Measurements from ENCODE around the gene RPS15A.
"Not testable (repeated sequence)": the region's sequence is repeated elsewhere in the genome, so short reads cannot be mapped to it uniquely, and the experiment has no call there.

Gene RPS15A

GRCh38 chr16:18784917-18785623 is 5.1 kb downstream of the RPS15A start:
- DNase-seq (ENCODE audit: low read depth): no peak
- TF ChIP-seq, protein P1, sequence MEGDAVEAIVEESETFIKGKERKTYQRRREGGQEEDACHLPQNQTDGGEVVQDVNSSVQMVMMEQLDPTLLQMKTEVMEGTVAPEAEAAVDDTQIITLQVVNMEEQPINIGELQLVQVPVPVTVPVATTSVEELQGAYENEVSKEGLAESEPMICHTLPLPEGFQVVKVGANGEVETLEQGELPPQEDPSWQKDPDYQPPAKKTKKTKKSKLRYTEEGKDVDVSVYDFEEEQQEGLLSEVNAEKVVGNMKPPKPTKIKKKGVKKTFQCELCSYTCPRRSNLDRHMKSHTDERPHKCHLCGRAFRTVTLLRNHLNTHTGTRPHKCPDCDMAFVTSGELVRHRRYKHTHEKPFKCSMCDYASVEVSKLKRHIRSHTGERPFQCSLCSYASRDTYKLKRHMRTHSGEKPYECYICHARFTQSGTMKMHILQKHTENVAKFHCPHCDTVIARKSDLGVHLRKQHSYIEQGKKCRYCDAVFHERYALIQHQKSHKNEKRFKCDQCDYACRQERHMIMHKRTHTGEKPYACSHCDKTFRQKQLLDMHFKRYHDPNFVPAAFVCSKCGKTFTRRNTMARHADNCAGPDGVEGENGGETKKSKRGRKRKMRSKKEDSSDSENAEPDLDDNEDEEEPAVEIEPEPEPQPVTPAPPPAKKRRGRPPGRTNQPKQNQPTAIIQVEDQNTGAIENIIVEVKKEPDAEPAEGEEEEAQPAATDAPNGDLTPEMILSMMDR (IDR thresholded peaks at IDR 0.05; ENCODE audit: insufficient read depth, low read depth, low read length, missing control alignments): no peak
- H3K4me3 ChIP-seq (ENCODE audit: low read depth, low read length): no peak overlapping the region

GRCh38 chr16:18783430-18784341 is 6.4 kb downstream of the RPS15A start:
- no peak for DNase-seq (ENCODE audit: low read depth)
- H3K4me3 ChIP-seq (ENCODE audit: low read depth, low read length): no peak overlapping the region
- TF ChIP-seq, protein P1 (IDR thresholded peaks at IDR 0.05; ENCODE audit: insufficient read depth, low read depth, low read length, missing control alignments): no peak

GRCh38 chr16:18782697-18783429 is 7.3 kb downstream of the RPS15A start:
- TF ChIP-seq, protein P1 (IDR thresholded peaks at IDR 0.05; ENCODE audit: insufficient read depth, low read depth, low read length, missing control alignments): no peak
- DNase-seq (ENCODE audit: low read depth): no peak
- H3K4me3 ChIP-seq (ENCODE audit: low read depth, low read length): no peak overlapping the region

GRCh38 chr16:18781232-18781631 is 8.9 kb downstream of the RPS15A start:
- not testable (repeated sequence) for H3K4me3 ChIP-seq (ENCODE audit: low read depth, low read length); DNase-seq (ENCODE audit: low read depth)

GRCh38 chr16:18780460-18781026 is 9.6 kb downstream of the RPS15A start:
- H3K4me3 ChIP-seq (ENCODE audit: low read depth, low read length); DNase-seq (ENCODE audit: low read depth): not testable (repeated sequence)

- not testable (repeated sequence) for H3K4me3 ChIP-seq (ENCODE audit: low read depth, low read length); DNase-seq (ENCODE audit: low read depth)
These were observed 12.5 kb downstream of the RPS15A start for GRCh38 chr16:18777664-18778063.

DNA sequence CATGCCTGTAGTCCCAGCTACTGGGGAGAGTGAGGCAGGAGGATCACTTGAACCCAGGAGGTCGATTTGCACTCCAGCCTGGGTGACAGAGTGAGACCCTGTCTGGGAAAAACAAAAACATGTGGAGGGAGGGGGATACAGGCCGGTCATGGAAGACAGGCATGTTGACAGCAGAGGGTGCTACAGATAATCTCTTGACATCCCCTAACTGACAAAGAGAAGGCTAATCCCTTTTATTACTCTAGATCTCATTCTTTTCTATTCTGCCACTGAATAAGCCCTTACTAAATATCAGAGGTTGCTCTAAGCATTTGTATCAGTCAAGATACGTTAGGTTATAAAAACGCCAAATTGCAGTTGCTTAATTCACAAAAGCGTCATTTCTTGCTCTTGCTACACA is 13.8 kb downstream of the RPS15A start:
- H3K4me3 ChIP-seq (ENCODE audit: low read depth, low read length); DNase-seq (ENCODE audit: low read depth): not testable (repeated sequence)

DNA sequence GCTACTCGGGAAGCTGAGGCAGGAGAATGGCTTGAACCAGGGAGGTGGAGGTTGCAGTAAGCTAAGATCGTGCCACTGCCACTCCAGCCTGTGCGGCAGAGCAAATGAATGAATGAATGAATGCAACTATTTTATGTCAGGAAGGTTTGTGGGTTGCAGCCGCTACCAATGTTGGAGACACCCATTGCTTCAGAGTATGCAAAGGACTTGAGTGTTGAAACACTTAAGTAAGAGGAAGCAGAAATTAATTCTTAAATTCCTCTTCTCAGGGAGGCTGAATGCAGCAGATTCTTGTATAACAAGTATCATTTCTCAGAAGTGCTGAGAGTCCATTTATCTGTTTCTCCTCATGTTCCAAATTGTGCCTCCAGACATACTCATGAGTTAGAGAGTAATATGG is 15.5 kb downstream of the RPS15A start:
- DNase-seq (ENCODE audit: low read depth): not testable (repeated sequence)

GRCh38 chr16:18772171-18772570 is 18.0 kb downstream of the RPS15A start:
- not testable (repeated sequence) for DNase-seq (ENCODE audit: low read depth); H3K4me3 ChIP-seq (ENCODE audit: low read depth, low read length)

More for the DNA sequence above, 15.5 kb downstream of the RPS15A start:
- H3K4me3 ChIP-seq (ENCODE audit: low read depth, low read length): not testable (repeated sequence)

- DNase-seq (ENCODE audit: low read depth): peak; percentile 59
- not testable (repeated sequence) for H3K4me3 ChIP-seq (ENCODE audit: low read depth, low read length)
These were observed 19.7 kb downstream of the RPS15A start for GRCh38 chr16:18770336-18770962.

DNA sequence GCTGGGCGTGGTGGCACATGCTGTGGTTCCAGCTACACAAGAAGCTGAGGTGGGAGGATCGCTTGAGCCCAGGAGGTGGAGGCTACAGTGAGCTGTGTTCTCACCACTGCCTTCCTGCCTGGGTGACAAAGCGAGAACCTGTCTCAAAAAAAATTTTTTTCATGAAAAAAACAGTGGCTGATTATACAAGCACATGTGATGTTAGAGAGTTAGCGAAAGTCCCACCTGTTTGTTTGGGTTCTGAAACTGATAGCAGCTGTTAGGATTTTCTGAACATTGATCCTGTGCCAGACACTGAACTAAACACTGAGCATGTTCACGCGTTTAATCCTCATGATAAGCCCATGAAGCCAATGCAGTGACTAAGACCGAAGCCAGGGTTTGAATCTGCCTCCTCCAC is 22.9 kb downstream of the RPS15A start:
- DNase-seq (ENCODE audit: low read depth): peak; percentile 87
- not testable (repeated sequence) for H3K4me3 ChIP-seq (ENCODE audit: low read depth, low read length)

DNA sequence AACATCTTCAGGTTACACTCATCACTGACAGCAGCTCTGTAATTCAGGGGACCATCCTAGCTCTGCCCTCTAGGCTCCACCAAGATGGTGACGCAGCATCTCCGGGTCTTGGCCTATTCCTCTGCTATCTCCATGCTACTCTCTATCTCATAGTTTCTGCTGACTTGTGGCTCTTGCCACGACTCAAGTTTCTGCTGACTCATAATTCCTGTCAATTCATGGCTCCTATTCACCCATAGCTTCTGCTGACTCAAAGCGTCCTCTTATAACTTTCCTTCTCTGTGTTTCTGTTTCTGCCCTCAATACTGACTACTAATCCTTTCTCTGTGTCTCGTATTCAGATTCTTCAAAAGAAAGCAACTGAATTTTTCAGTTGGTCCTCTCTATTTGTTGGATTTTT is 27.4 kb downstream of the RPS15A start:
- not testable (repeated sequence) for H3K4me3 ChIP-seq (ENCODE audit: low read depth, low read length); DNase-seq (ENCODE audit: low read depth)

Measured in GM12865 (cell line).